ENCODE results near the gene KRT1.

KRT1 gene

GRCh38 chr12:52698651-52699340, 18.6 kb upstream of the KRT1 start:
- ATAC-seq (no peak), DNase-seq (no peak)

DNA sequence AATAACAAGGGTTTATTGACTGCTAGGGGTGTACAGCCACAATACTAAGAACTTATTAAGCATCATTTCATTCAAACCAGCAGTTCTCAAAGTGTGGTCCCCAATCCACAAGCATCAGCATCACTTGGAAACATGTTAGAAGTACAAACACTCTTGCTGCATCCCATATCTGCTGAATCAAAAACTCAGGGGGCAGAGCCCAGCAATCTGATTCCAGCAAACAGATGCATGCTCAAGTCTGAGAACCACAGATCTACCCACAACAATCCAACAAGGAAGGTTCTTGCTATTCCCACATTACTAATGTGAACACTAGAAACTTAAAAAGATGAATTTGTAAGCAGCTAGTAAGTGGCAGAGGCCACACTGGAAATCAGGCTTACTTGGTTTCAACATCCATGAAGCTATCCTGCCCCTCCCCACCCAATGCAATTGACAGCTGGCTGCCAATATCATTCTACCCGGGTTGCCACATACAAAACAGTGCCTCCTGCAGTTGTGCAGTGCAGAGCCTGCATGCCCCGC, 16.9 kb upstream of the KRT1 start:
- ATAC-seq = no peak
- DNase-seq = no peak

- no peak for ATAC-seq
Observed at GRCh38 chr12:52696588-52696987, 16.4 kb upstream of the KRT1 start.

GRCh38 chr12:52695039-52695438, 14.8 kb upstream of the KRT1 start:
- DNase-seq (no peak), ATAC-seq (no peak)

More at GRCh38 chr12:52696588-52696987, 16.4 kb upstream of the KRT1 start:
- no peak for DNase-seq

DNA sequence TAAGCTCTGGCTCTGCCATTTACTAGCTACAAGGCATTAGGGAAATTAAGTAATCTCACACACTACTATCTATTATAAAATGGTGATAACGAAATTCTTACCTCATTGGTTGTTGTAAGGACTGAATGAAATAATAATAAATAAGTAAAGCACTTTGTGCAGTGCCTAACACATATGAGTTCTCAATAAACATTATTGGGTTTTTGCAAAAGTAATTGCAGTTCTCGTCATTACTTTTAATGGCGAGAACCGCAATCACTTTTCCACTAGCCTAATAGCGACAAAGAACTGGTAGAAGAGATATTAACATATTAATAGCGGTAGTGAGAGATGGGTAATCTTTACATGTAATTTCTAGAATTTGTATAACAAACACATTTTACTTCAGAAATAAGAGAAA, 13.9 kb upstream of the KRT1 start:
- no peak for DNase-seq
- ATAC-seq = no peak

DNA sequence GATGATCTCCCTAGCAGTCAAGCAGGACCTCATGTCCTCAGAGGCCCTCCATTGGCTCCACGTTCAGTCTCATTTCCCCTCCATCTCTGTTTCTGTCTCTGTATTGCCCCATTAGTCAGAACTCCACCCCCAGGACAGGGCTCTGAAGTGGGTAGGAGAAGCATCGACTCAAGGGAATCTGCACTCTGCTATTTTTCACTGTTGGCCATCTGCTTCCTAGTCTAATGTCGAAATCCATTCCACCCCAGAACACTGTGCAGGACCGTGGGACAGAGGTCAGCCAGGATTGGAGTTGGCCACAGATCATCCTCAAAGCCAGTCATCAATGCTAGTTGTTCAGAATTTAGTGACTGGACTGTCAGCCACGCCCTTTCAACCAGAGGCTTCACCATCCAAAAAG, 13.1 kb upstream of the KRT1 start:
- ATAC-seq = no peak
- DNase-seq = no peak

DNA sequence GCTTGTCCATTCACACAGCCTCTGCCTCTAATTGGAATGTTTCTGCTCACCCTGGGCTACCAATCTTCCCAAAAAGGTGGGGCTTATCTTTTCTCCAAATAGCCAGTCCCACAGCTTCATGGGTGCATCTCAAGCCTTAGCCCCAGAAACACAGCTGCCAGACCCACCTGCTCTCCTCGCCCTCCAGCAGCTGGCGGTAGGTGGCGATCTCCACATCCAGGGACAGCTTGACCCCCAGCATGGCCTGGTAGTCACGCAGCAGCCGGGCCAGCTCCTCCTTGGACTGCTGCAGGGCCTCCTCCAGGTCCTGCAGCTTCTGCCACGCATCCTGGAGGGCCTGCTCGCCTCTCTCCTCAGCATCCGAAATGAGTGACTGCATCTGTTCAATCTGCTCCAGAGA, 12.0 kb upstream of the KRT1 start:
- DNase-seq (no peak), ATAC-seq (no peak)

- ATAC-seq (no peak), DNase-seq (no peak)
Observed at GRCh38 chr12:52691841-52692150, 11.6 kb upstream of the KRT1 start.

DNA sequence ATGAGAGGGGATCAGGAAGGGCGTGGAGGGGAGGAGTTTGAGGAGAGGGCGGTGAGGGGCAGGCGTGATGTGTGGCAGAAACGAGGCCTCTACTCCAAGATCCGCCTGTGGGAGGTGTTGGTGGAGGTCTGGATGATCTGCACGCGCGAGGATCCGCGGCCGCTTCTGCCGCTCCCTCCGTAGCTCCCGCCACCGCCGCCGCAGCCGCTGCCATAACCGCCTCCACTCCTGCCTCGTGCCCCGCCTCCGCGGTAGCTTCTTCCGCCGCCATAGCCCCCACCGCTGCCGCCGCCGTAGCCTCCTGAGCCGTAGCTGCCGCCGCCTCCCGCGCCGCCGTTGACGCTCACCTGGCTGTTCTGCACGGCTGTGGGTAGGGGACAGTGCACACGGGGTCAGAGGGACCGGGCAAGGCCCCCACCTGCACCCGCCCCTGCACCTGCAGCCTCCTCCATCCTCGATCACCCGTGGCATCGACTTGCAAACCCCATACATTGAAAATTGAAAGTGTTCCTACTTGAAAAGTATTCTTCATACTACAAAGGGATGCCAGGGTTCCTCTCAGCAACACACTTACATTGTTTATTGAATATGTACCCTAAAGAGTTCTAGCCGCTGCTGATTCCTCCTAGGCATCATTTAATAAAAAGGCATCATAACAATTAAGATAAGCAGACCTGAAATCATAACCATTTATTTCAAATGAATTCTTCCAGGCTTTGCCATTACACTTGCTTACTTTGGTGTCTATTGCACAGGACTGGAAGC, 11.1 kb upstream of the KRT1 start:
- DNase-seq = peak; percentile 65
- peak; percentile 44 for ATAC-seq

- DNase-seq = no peak
- ATAC-seq = no peak
Observed at GRCh38 chr12:52690351-52691075, 10.3 kb upstream of the KRT1 start.

DNA sequence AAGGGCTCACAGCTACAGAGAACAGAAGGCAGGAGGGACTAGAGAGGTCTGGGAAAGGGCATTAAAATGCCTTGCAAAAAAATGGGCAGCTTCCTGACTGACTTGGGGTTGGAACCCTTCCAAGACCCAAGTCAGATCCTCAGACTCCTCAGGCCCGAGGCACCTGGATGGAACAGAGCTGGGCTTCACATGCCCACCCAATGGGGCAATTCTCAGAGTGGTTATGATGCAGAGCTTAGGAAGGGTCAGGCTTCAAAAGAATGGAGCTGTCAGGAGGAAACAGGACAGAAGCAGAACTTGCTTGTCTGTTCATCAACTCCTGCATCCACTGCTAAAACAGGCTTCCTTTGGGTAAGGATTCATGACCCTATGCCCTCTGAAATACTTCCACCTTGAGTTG, 9.7 kb upstream of the KRT1 start:
- DNase-seq (no peak), ATAC-seq (no peak)

GRCh38 chr12:52689239-52689638, 9.0 kb upstream of the KRT1 start:
- ATAC-seq (no peak), DNase-seq (no peak)

- ATAC-seq (no peak), DNase-seq (no peak)
Observed at GRCh38 chr12:52688481-52688880, 8.3 kb upstream of the KRT1 start.

- ATAC-seq (no peak), DNase-seq (no peak)
Observed at GRCh38 chr12:52687497-52688385, 7.5 kb upstream of the KRT1 start.

DNA sequence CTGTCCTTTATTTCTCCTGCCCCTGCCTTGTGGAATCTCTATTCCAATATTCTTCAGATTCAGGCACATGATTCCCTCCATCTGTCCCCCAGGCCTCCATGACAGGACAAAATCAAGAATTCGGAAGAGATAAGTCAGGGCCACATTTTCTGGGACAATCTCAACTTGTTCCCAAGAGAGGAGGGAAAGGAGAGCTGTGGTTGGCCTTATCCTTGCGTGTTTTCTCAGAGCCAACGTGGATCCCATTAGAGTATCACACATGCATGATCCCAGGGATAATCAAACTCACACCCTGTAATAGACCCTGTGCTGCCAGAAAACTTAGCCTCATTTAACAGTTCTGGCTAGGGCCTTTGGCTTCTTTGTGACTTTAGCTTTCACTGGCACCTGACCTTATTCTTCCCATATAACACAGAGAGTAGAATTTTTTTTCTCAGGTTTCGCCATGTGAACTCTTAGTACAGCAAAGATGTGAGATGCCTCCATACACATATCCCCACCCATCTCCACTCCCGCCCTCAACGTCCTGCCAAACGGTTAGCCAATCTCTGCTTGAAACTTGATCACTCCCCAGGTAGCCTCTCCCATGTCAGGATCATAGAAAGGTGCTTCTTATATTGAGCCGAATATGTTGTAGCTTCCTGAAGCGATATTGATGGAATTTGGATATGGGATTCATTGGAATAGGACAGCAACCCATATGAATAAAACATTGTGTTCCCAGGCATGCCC, 6.7 kb upstream of the KRT1 start:
- ATAC-seq (no peak), DNase-seq (no peak)

DNA sequence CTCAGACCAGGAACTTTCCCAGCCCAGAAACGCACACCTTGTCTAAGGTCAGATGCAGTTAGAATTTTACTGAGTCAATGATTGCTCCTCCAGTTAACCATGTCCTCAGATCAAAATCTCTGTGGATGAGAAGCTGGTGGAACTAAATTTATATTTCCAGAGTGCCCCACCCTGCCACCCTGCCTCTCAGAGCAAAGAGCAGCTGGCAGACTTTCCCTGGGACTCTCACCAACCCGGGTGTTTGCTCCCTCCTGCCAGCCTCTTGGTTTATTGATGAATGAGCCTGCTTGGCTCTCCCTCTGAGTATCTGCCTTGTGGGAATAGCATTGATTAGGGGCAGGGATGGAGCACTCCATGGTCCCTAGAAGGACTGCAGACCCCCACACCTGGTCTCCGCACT, 5.9 kb upstream of the KRT1 start:
- ATAC-seq (no peak), DNase-seq (no peak)

DNA sequence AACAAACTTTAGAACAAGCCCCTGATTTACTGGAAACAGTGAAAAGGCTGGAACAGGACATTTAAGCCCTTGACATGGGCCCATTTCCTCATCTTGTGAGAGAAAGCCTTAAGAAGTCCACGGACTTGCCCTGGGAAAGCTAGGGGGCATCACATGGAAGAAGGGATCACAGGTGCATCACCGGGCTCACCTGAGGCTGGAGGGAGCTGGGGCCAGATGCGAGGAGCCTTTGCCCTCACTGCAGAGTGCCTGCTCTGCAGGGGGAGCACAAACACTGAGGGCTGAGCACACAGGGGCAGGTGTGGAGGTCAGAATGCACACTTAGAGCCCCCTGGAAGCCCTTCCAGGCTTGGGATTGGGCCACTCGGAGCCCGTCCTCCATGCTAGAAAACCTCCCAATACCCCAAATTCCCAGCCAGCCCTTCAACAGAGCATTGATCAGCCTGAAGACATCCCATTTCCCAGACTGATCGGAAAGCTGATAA, 5.2 kb upstream of the KRT1 start:
- no peak for DNase-seq
- no peak for ATAC-seq

DNA sequence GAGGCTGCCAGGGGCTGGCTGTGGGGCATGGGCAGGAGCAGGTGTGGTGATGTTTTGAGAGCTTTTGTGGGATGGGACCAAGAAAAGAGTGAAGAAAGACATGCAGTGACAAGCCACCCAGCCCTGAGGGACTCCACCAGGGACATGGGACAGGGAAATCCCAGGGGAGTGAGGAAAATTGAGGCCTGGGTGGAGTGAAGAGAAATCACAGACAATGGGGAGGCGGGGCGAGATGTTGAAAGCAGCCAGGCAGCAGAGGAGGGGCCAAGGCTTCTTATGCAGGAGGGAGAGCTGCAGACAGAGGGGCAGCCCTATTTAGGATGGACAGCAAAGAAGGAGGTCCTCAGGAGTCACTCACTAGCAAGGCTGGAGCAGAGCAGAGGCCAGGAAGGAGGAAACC, 4.2 kb upstream of the KRT1 start:
- ATAC-seq = no peak
- DNase-seq = no peak

- ATAC-seq (no peak), DNase-seq (no peak)
Observed at GRCh38 chr12:52683575-52684300, 3.5 kb upstream of the KRT1 start.

- ATAC-seq (no peak), DNase-seq (no peak)
Observed at GRCh38 chr12:52682938-52683574, 2.8 kb upstream of the KRT1 start.
